ENCODE results near the gene SLC51A.

Gene SLC51A

GRCh38 chr3:196273655-196274054, 57.3 kb downstream of the SLC51A start:
- TF ChIP-seq GATA3 (IDR thresholded peaks at IDR 0.05; ENCODE audit: low read depth, low read length) (no peak), GATA2 (IDR thresholded peaks at IDR 0.05; ENCODE audit: low read depth, low read length) (no peak)

GRCh38 chr3:196274585-196274984, 58.3 kb downstream of the SLC51A start:
- no peak for TF ChIP-seq GATA2 (IDR thresholded peaks at IDR 0.05; ENCODE audit: low read depth, low read length)
- no peak for TF ChIP-seq GATA3 (IDR thresholded peaks at IDR 0.05; ENCODE audit: low read depth, low read length)

- TF ChIP-seq GATA2 (IDR thresholded peaks at IDR 0.05; ENCODE audit: low read depth, low read length): no peak
- no peak for TF ChIP-seq GATA3 (IDR thresholded peaks at IDR 0.05; ENCODE audit: low read depth, low read length)
Observed at GRCh38 chr3:196275126-196275525, 58.8 kb downstream of the SLC51A start.

GRCh38 chr3:196280689-196281440, 64.5 kb downstream of the SLC51A start:
- TF ChIP-seq GATA3 (IDR thresholded peaks at IDR 0.05; ENCODE audit: low read depth, low read length) (no peak), GATA2 (IDR thresholded peaks at IDR 0.05; ENCODE audit: low read depth, low read length) (no peak)

GRCh38 chr3:196281962-196282361, 65.6 kb downstream of the SLC51A start:
- TF ChIP-seq GATA3 (IDR thresholded peaks at IDR 0.05; ENCODE audit: low read depth, low read length) (no peak), GATA2 (IDR thresholded peaks at IDR 0.05; ENCODE audit: low read depth, low read length) (no peak)
